GM12878 (cell line): Measurements from ENCODE around the gene CHID1. TPM values are rescaled to one million over a fixed set of nuclear protein-coding genes. Genes with fewer than 3 reads are reported as not detected.

Experiments used
- ASH2L ChIP-seq: fragments of 300-600, 200-600 bp; sonication (generic); IDR thresholded peaks from 2 replicates; pipeline ENCODE4 v1.6.1; 2017; ENCODE audit warnings: low read depth, mild to moderate bottlenecking, borderline replicate concordance
- ATF7 ChIP-seq: fragments of 450-650 bp; IDR thresholded peaks from 2 replicates; pipeline ENCODE4 v1.6.1; 2016; ENCODE audit warnings: low read depth, mild to moderate bottlenecking
- BHLHE40 ChIP-seq, 2 experiments: fragments of 450-650 bp in 1 of 2; IDR thresholded peaks; 2 replicates each; pipeline ENCODE4 v1.6.1; 2011 to 2017; ENCODE audit warnings: low read depth in 2 of 2, borderline replicate concordance in 1 of 2, improper control_type of control experiment in 1 of 2, low read length in 1 of 2, mild to moderate bottlenecking in 1 of 2
- BRCA1 ChIP-seq: IDR thresholded peaks from 2 replicates; pipeline ENCODE4 v1.6.1; 2011; ENCODE audit warnings: low read depth, low read length, improper control_type of control experiment
- CEBPB ChIP-seq, 2 experiments: fragments of 150-350 bp in 1 of 2; IDR thresholded peaks; 2 replicates each; pipeline ENCODE4 v1.6.1; 2012 to 2014; ENCODE audit warnings: low read depth in 2 of 2, low read length in 2 of 2, borderline replicate concordance in 1 of 2, inconsistent platforms in 1 of 2
- DPF2 ChIP-seq: fragments of 450-650 bp; IDR thresholded peaks from 2 replicates; pipeline ENCODE4 v1.6.1; 2017; ENCODE audit warnings: mild to moderate bottlenecking
- ESRRA ChIP-seq: IDR thresholded peaks from 2 replicates; pipeline ENCODE4 v1.6.1; 2012; ENCODE audit warnings: mild to moderate bottlenecking, low read length, improper control_type of control experiment
- HDGF ChIP-seq: fragments of 450-650 bp; IDR thresholded peaks from 2 replicates; pipeline ENCODE4 v1.6.1; 2016; ENCODE audit warnings: antibody characterized with exemption
- LARP7 ChIP-seq: fragments of 450-650 bp; IDR thresholded peaks from 2 replicates; pipeline ENCODE4 v1.6.1; 2017; ENCODE audit warnings: mild to moderate bottlenecking
- NR2C1 ChIP-seq: fragments of 450-650 bp; IDR thresholded peaks from 2 replicates; pipeline ENCODE4 v1.6.1; 2017; ENCODE audit warnings: antibody characterized with exemption, mild to moderate bottlenecking, moderate library complexity
- POLR2A ChIP-seq: IDR thresholded peaks from 2 replicates; pipeline ENCODE4 v1.6.1; 2011; ENCODE audit warnings: low read depth, mild to moderate bottlenecking, low read length
- POLR2AphosphoS2 ChIP-seq: IDR thresholded peaks from 2 replicates; pipeline ENCODE4 v1.6.1; 2011; ENCODE audit warnings: low read depth, mild to moderate bottlenecking, low read length, improper control_type of control experiment, moderate library complexity
- RAD51 ChIP-seq: fragments of 450-650 bp; IDR thresholded peaks from 2 replicates; pipeline ENCODE4 v1.6.1; 2016; ENCODE audit warnings: moderate library complexity, mild to moderate bottlenecking, inconsistent platforms
- RB1 ChIP-seq: fragments of 450-650 bp; formaldehyde crosslinking; IDR thresholded peaks from 2 replicates; pipeline ENCODE4 v1.6.1; 2017; ENCODE audit warnings: mild to moderate bottlenecking, borderline replicate concordance
- SMC3 ChIP-seq: IDR thresholded peaks from 2 replicates; pipeline ENCODE4 v1.6.1; 2011; ENCODE audit warnings: low read length, improper control_type of control experiment, borderline replicate concordance
- TAF1 ChIP-seq: IDR thresholded peaks from 2 replicates; pipeline ENCODE4 v1.6.1; 2011; ENCODE audit warnings: mild to moderate bottlenecking, low read depth, low read length, borderline replicate concordance
- TCF7 ChIP-seq: IDR thresholded peaks from 2 replicates; pipeline ENCODE4 v1.6.1; 2014; ENCODE audit warnings: antibody characterized with exemption, borderline replicate concordance
- polyA plus RNA-seq, 11 experiments: library from polyadenylated mRNA; depleted of rRNA in 4 of 11; unstranded in 6 of 11; stranded (reverse) in 5 of 11; fragments of >200 nt; fragmentation: Nextera tagmentation in 4 of 11; fragmentation: Illumina TruSeq in 1 of 11; extraction: Ambion mirVana in 4 of 11; extraction: Trizol in 1 of 11; gene quantifications; 1 replicate in 1 of 11; 2 replicates in 10 of 11; pipeline versions ENCODE4 v1.2.1 to v1.2.3, GENCODE V29; 2011 to 2016; ENCODE audit warnings: inconsistent platforms in 2 of 11, missing spikeins in 2 of 11, low read depth in 1 of 11
- total RNA-seq, 4 experiments: library from RNA; depleted of rRNA in 3 of 4; stranded (reverse); fragments of >200 nt in 3 of 4; fragmentation: Illumina TruSeq in 1 of 4; extraction: Trizol in 1 of 4; gene quantifications; 2 replicates each; pipeline versions ENCODE4 v1.2.1 to v1.2.3, GENCODE V29; 2013 to 2021
- TF ChIP-seq, protein P1 (sequence below): IDR thresholded peaks from 2 replicates; pipeline ENCODE4 v1.6.1; 2011; ENCODE audit warnings: mild to moderate bottlenecking, low read depth, low read length, moderate library complexity; ENCODE audit not compliant: insufficient replicate concordance
- TF ChIP-seq, protein P2 (sequence below): fragments of 450-650 bp; IDR thresholded peaks from 2 replicates; pipeline ENCODE4 v1.6.1; 2017; ENCODE audit warnings: mild to moderate bottlenecking, moderate library complexity
- TF ChIP-seq, protein P3 (sequence below): IDR thresholded peaks from 2 replicates; pipeline ENCODE4 v1.6.1; 2012; ENCODE audit warnings: improper control_type of control experiment, low read depth, low read length; ENCODE audit not compliant: insufficient replicate concordance

The CHID1 gene
- total and polyA plus RNA-seq, 10 of the 15 experiments (the other 5 are each of a cell fraction or from before 2014, with no cell fraction given): 4.8 to 75.2 (median 30.1) TPM

DNA sequence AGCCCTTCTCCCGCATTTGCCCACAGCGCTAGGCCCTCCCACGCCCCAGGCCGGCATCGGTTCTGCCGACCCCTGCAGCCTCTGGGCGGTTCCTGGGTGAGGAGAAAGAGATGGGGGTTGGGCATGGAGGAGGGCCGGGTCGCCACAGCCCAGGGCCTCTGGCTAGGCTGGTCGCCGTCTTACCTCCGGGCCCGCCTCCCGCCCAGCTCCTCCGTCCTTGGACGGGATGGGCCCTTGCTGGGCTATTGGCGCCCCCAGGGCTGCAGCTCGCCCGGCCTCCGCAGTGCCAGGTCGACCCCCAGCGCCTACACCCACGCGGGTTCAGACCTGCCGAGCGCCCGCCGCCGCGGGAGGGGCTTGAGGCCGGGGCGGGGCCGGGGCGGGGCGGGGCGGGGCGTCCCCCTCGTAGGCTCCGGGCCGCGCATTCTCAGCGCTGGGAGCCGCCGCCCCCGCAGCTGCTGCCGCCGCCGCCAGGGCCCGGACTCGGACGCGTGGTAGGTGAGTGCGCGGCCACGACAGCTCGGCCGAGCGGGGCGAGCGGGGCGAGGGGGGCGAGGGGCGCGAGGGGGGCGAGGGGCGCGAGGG is 78.0 kb downstream of the CHID1 start, which contains the start of gene CD151 (continued):
- TF ChIP-seq TAF1 (no peak), DPF2 (peak; percentile 17; the same call in 1 of the 2 replicates), HDGF (no peak), CEBPB (IDR thresholded peaks at IDR 0.05; ENCODE audit: borderline replicate concordance in 1 of 2, low read depth in 2 of 2, low read length in 2 of 2) (no peak), ATF7 (no peak), ESRRA (no peak), LARP7 (peak; percentile 37; the same call in 1 of the 2 replicates), POLR2AphosphoS2 (no peak), RAD51 (no peak), ASH2L (no peak), POLR2A (peak; percentile 74), BHLHE40 (IDR thresholded peaks at IDR 0.05; ENCODE audit: borderline replicate concordance in 1 of 2, low read depth in 2 of 2, low read length in 1 of 2) (0 out of 4 replicates have a peak, but pooled peaks of 1 of the 2 experiments have one; percentile 13), SMC3 (no peak), TCF7 (no peak), BRCA1 (no peak), NR2C1 (no peak), RB1 (no peak)
- TF ChIP-seq, protein P1, sequence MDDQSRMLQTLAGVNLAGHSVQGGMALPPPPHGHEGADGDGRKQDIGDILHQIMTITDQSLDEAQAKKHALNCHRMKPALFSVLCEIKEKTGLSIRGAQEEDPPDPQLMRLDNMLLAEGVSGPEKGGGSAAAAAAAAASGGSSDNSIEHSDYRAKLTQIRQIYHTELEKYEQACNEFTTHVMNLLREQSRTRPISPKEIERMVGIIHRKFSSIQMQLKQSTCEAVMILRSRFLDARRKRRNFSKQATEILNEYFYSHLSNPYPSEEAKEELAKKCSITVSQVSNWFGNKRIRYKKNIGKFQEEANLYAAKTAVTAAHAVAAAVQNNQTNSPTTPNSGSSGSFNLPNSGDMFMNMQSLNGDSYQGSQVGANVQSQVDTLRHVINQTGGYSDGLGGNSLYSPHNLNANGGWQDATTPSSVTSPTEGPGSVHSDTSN: no peak
- TF ChIP-seq, protein P2, sequence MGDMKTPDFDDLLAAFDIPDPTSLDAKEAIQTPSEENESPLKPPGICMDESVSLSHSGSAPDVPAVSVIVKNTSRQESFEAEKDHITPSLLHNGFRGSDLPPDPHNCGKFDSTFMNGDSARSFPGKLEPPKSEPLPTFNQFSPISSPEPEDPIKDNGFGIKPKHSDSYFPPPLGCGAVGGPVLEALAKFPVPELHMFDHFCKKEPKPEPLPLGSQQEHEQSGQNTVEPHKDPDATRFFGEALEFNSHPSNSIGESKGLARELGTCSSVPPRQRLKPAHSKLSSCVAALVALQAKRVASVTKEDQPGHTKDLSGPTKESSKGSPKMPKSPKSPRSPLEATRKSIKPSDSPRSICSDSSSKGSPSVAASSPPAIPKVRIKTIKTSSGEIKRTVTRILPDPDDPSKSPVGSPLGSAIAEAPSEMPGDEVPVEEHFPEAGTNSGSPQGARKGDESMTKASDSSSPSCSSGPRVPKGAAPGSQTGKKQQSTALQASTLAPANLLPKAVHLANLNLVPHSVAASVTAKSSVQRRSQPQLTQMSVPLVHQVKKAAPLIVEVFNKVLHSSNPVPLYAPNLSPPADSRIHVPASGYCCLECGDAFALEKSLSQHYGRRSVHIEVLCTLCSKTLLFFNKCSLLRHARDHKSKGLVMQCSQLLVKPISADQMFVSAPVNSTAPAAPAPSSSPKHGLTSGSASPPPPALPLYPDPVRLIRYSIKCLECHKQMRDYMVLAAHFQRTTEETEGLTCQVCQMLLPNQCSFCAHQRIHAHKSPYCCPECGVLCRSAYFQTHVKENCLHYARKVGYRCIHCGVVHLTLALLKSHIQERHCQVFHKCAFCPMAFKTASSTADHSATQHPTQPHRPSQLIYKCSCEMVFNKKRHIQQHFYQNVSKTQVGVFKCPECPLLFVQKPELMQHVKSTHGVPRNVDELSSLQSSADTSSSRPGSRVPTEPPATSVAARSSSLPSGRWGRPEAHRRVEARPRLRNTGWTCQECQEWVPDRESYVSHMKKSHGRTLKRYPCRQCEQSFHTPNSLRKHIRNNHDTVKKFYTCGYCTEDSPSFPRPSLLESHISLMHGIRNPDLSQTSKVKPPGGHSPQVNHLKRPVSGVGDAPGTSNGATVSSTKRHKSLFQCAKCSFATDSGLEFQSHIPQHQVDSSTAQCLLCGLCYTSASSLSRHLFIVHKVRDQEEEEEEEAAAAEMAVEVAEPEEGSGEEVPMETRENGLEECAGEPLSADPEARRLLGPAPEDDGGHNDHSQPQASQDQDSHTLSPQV: no peak
- TF ChIP-seq, protein P3, sequence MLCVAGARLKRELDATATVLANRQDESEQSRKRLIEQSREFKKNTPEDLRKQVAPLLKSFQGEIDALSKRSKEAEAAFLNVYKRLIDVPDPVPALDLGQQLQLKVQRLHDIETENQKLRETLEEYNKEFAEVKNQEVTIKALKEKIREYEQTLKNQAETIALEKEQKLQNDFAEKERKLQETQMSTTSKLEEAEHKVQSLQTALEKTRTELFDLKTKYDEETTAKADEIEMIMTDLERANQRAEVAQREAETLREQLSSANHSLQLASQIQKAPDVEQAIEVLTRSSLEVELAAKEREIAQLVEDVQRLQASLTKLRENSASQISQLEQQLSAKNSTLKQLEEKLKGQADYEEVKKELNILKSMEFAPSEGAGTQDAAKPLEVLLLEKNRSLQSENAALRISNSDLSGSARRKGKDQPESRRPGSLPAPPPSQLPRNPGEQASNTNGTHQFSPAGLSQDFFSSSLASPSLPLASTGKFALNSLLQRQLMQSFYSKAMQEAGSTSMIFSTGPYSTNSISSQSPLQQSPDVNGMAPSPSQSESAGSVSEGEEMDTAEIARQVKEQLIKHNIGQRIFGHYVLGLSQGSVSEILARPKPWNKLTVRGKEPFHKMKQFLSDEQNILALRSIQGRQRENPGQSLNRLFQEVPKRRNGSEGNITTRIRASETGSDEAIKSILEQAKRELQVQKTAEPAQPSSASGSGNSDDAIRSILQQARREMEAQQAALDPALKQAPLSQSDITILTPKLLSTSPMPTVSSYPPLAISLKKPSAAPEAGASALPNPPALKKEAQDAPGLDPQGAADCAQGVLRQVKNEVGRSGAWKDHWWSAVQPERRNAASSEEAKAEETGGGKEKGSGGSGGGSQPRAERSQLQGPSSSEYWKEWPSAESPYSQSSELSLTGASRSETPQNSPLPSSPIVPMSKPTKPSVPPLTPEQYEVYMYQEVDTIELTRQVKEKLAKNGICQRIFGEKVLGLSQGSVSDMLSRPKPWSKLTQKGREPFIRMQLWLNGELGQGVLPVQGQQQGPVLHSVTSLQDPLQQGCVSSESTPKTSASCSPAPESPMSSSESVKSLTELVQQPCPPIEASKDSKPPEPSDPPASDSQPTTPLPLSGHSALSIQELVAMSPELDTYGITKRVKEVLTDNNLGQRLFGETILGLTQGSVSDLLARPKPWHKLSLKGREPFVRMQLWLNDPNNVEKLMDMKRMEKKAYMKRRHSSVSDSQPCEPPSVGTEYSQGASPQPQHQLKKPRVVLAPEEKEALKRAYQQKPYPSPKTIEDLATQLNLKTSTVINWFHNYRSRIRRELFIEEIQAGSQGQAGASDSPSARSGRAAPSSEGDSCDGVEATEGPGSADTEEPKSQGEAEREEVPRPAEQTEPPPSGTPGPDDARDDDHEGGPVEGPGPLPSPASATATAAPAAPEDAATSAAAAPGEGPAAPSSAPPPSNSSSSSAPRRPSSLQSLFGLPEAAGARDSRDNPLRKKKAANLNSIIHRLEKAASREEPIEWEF: no peak
